ENCODE measurements around the gene CDC42.

Gene CDC42

DNA sequence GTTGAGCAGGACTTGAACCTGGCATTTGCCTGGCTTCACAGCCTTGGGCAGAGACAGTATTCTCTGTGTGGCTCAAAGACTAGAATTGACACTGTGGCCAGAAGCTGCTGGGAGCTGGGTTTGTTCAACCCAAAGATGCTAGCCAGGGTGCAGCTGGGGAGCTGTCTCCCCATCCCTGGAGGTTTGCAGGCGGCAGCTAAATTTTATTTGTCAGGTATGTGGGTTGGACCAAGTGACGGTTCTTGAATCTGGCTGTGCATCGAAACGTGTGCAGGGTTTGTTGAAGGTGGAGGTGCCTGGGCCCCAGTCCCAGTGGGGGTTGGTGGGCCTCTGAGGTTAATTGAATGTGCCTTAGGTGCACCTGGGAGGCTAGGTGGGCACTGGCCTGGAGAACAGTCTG is 78.6 kb downstream of the CDC42 start:
- no peak for DNase-seq (ENCODE audit: low read depth)

DNA sequence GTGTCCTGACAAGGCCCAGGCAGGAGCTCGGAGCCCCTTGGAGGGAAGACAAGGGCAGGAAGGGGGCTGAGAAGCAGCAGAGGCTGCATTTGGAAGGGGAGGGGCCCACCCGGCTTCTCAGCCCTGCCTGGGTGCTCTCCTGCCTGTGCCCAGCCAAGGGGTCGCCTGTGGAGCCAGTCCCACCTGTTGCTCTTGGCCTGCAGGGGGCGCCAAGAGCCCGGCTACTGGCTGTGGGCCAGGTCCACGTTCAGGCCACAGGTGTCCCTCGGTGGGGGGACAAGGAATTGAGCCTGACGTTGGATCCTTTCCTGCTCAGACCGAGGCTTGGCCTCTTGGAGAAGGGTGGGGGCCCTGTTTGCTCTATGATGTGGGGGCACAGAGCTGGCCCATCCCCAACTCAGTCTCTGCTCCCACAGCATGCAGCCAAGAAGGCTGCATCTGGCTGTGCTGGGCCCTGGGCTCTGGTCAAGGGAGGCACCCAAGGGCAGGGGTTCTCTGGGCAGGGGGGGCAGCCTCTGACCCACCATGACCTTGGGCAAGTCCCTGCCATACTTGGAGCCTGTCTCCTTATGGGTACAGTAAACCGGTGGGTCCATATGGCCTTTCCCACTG is 79.5 kb downstream of the CDC42 start:
- no peak for DNase-seq (ENCODE audit: low read depth)

DNA sequence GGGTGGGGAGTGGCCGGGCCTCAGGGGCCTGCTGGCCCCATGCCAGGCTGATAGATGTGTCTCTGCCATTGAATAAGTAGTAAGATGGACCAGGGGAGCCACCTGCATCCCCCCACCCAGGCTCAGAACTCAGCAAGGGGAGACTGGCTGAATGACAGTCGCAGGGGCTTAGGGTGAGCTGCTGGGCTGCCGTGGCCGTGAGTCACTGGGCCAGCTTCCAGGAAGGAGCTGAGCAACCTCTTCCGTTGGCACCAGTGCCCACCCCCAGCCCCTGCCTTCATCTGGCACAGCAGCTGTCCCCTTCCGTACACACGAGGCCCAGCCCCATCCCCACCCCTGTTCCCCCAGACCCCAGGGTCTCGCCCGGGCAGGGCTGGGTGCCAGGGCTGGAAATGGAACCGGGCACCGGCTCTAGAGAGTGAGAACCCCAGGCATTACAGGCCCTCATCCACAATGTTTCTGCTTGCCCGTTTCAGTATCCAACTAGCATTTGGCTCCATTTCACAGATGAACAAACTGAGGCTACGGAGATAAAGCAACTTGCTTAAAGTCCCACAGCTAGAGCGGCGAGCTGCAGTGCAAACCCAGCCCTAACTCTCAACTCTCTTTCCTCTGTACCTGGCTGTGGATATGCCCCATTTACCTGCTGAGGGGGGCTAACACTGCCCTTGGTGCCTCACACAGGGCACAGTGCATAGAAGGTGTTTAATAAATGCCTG is 80.2 kb downstream of the CDC42 start:
- DNase-seq (ENCODE audit: low read depth) = no peak

DNA sequence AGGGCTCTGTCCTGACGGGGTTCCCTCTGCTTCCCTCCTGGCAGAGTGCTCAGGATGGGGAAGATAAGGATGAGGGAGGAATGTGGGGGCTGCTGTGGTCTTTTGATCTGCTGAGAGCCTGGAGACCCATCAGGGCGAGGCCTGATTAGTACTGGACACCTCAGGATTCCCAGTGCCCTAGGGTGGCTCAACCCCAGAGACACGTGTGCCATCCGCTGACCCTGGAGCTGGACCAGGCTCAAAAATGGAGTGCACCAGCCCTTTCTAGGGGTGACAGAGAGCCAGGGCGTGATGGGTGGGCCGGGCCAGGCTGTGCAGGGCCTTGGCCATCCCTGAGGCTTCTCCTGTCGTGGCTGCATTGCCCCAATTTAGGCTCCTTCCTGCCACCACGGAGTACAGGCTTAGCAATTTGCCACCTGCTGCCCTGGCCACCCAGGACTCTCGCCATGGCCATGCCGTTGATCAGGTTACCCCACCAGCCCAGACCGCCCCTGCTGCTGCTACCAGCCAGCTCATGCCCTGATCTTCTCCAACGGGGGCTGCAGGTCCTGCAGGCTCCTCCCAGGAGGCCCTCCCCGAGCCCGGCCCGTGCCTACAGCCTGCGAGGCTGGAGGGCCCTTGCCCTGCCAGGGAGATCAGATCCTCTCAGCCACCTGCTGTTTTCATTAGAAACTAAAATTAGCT is 80.9 kb downstream of the CDC42 start:
- no peak for DNase-seq (ENCODE audit: low read depth)

DNA sequence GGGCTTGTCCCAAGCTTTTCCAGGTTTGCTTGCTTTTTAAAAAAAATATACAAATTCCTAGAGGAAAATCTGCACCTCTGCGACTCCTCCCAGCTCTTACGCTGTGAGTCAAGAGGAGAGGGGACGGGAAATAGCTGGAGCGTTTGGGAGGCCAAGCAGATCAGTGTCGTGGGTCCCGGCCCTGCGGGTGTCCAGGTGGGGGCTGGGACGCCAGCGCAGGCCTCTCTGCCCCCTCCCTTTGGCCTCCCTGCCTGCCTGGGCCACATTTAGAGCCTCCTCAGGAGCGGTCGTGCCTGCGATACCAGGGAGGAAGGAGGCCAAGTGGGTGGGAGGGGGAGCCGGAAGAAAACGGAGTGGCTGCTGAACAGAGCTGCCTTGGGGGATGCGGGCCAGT is 81.4 kb downstream of the CDC42 start:
- no peak for DNase-seq (ENCODE audit: low read depth)

GRCh38 chr1:22137004-22137720 is 84.7 kb downstream of the CDC42 start:
- no peak for DNase-seq (ENCODE audit: low read depth)

GRCh38 chr1:22139066-22139594 is 86.6 kb downstream of the CDC42 start:
- no peak for DNase-seq (ENCODE audit: low read depth)

DNA sequence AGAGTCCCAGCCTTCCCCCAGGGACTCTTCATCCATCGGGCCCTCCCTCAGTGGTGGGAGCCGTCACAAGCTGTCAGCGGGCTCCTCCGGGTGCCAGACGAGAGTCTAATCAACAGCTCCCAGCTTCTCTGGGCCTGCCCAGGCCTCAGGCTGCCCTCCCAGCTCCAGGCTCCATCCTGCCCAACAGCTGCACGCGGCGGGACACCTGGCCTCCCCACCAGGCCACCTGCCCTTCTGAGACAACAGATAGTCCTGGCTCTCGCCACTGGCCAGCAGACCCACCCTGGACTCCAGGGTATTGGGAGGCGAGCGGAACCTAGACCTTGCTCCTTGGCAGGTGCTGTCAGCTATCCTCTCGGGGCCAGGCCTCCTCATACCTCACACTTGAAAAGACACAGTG is 87.3 kb downstream of the CDC42 start:
- DNase-seq (ENCODE audit: low read depth) = no peak

Measured in non-pigmented ciliary epithelial cell (primary cell).